ENCODE data around the gene TBC1D8. TPM values are rescaled to one million over a fixed set of nuclear protein-coding genes. Genes with fewer than 3 reads are reported as not detected.

TBC1D8 gene
- total and polyA plus RNA-seq, 9 of the 15 experiments (the other 6 are each of a cell fraction or from before 2014, with no cell fraction given) = 0.36 to 1.3 (median 0.82) TPM

GRCh38 chr2:101111262-101111838 is 39.8 kb downstream of the TBC1D8 start:
- Histone ChIP-seq H3K4me3 (no peak overlapping the region), H3K4me1 (replicated peaks in 1 of 2; ENCODE audit: control insufficient read depth in 2 of 2, insufficient read depth in 2 of 2, low read length in 2 of 2) (no peaks in the 10 kb centered on the region), H4K20me1 (replicated peaks; ENCODE audit: control insufficient read depth, insufficient read depth, low read length) (0 out of 2 replicates have a peak, but pooled peaks cover 3% of the 10 kb centered on the region), H2AFZ (ENCODE audit: low read depth, low read length) (no peak overlapping the region), H3K36me3 (ENCODE audit: control insufficient read depth, insufficient read depth, low read length) (no peaks in the 10 kb centered on the region), H3K9ac (ENCODE audit: insufficient read depth in 1 of 2, low read depth in 2 of 2, low read length in 2 of 2) (no peak overlapping the region), H3K9me1 (ENCODE audit: control insufficient read depth, insufficient read depth, low read length) (no peaks in the 10 kb centered on the region), H3K9me3 (replicated peaks; ENCODE audit: control insufficient read depth, insufficient read depth, low read depth, low read length) (no peaks in the 10 kb centered on the region), H3K4me2 (ENCODE audit: insufficient read depth, low read length) (no peak overlapping the region), H3K27me3 (ENCODE audit: control insufficient read depth in 2 of 2, insufficient read depth in 2 of 2, low read length in 2 of 2) (peaks cover 18 to 35% of the 10 kb centered on the region in 2 experiments), H3K27ac (ENCODE audit: extremely low read depth, low read depth, low read length) (no peak overlapping the region), H3K79me2 (ENCODE audit: control insufficient read depth, insufficient read depth, low read length) (no peaks in the 10 kb centered on the region)
- FAIRE-seq (no peak), ATAC-seq (no peak), DNase-seq (ENCODE audit: extremely low read depth in 1 of 4, low spot score in 3 of 4) (no peak)
- BruUV-seq (replicated peaks) = no TSS peak
- intact Hi-C loops (cut with micrococcal nuclease) = no loop called here
- ChIA-PET CTCF (ENCODE audit: low intra/inter-chr PET ratio) (no interaction called here), POLR2A (interaction anchor here (1.5 kb wide), 1 partner anchor 10 kb away, joined by 7 read pairs; no protein-coding TSS in a partner anchor)
- 9% methylated on average over 18 of the region's 18 CpGs for WGBS (ENCODE audit: insufficient coverage, low coverage, missing lambda C conversion rate)
- TF ChIP-seq NR4A1 (CRISPR knock-in tag; IDR thresholded peaks at IDR 0.05) (no peak), NR4A1 (tag; IDR thresholded peaks at IDR 0.05) (no peak), ELF4 (CRISPR knock-in tag; IDR thresholded peaks at IDR 0.05) (no peak)
- in situ Hi-C loops (cut with MboI) = no loop called here

GRCh38 chr2:101109451-101110118 is 41.6 kb downstream of the TBC1D8 start:
- ATAC-seq (no peak), DNase-seq (ENCODE audit: extremely low read depth in 1 of 4, low spot score in 3 of 4) (no peak), FAIRE-seq (no peak)
- Histone ChIP-seq H3K4me2 (ENCODE audit: insufficient read depth, low read length) (no peak overlapping the region), H3K4me1 (replicated peaks in 1 of 2; ENCODE audit: control insufficient read depth in 2 of 2, insufficient read depth in 2 of 2, low read length in 2 of 2) (no peaks in the 10 kb centered on the region), H3K9ac (ENCODE audit: insufficient read depth in 1 of 2, low read depth in 2 of 2, low read length in 2 of 2) (no peak overlapping the region), H3K9me1 (ENCODE audit: control insufficient read depth, insufficient read depth, low read length) (no peaks in the 10 kb centered on the region), H3K27me3 (ENCODE audit: control insufficient read depth in 2 of 2, insufficient read depth in 2 of 2, low read length in 2 of 2) (peaks cover 18 to 31% of the 10 kb centered on the region in 2 experiments), H3K9me3 (replicated peaks; ENCODE audit: control insufficient read depth, insufficient read depth, low read depth, low read length) (no peaks in the 10 kb centered on the region), H3K27ac (ENCODE audit: extremely low read depth, low read depth, low read length) (no peak overlapping the region), H4K20me1 (replicated peaks; ENCODE audit: control insufficient read depth, insufficient read depth, low read length) (0 out of 2 replicates have a peak, but pooled peaks cover 3% of the 10 kb centered on the region), H3K79me2 (ENCODE audit: control insufficient read depth, insufficient read depth, low read length) (no peaks in the 10 kb centered on the region), H3K36me3 (ENCODE audit: control insufficient read depth, insufficient read depth, low read length) (no peaks in the 10 kb centered on the region), H3K4me3 (no peak overlapping the region), H2AFZ (ENCODE audit: low read depth, low read length) (no peak overlapping the region)
- BruUV-seq (replicated peaks) = no TSS peak
- in situ Hi-C loops (cut with MboI) = no loop called here
- intact Hi-C loops (cut with micrococcal nuclease) = no loop called here
- no peak for TF ChIP-seq ZNF121 (CRISPR knock-in tag; conservative IDR thresholded peaks at IDR 0.05)
- WGBS (ENCODE audit: insufficient coverage, low coverage, missing lambda C conversion rate) = 1% methylated on average over 13 of the region's 14 CpGs
- POLR2A ChIA-PET = interaction anchor here (0.7 kb wide), 1 partner anchor 15 kb away, joined by 3 read pairs; no protein-coding TSS in a partner anchor
- CTCF ChIA-PET (ENCODE audit: low intra/inter-chr PET ratio) = no interaction called here

Data from K562 (cell line).